Spleen (tissue), 7 donors: ENCODE results near the gene GRK3.
"Not testable (repeated sequence)": the region's sequence is repeated elsewhere in the genome, so short reads cannot be mapped to it uniquely, and the experiment has no call there.

Experiments used
- CTCF ChIP-seq, 11 experiments: fragments of 200-600 bp in 7 of 11; fragments of 450-650 bp in 4 of 11; sonication (generic) in 4 of 11; IDR thresholded peaks in 8 of 11; conservative IDR thresholded peaks in 3 of 11; 1 replicate in 7 of 11; 2 replicates in 4 of 11; pipeline versions ENCODE4 v1.4.0 to v1.8.0; 2016 to 2021; ENCODE audit warnings: antibody characterized with exemption in 11 of 11, inconsistent platforms in 4 of 11, mild to moderate bottlenecking in 1 of 11
- POLR2A ChIP-seq, 3 donors: fragments of 450-650 bp; IDR thresholded peaks; one replicate each; pipeline ENCODE4 v1.5.1; 2017; ENCODE audit warnings: antibody characterized with exemption in 3 of 3, mild to moderate bottlenecking in 1 of 3
- POLR2AphosphoS5 ChIP-seq, 3 donors: sonication (generic); formaldehyde crosslinking; IDR thresholded peaks; one replicate each; pipeline ENCODE4 v1.5.1; 2017; ENCODE audit warnings: antibody characterized with exemption in 3 of 3
- donor health status: DM: no; HTN: no; CAD: no; lungs with moderate emphysema.
- donor health status: DM: no; HTN: no; CAD: no.
- donor health status: DM: no; HTN: no; CAD: no.

- not testable (repeated sequence) for TF ChIP-seq CTCF (IDR thresholded peaks at IDR 0.05 in 8 of 11, conservative IDR thresholded peaks at IDR 0.05 in 3 of 11); POLR2A (IDR thresholded peaks at IDR 0.05); POLR2AphosphoS5 (IDR thresholded peaks at IDR 0.05)
These were observed 50.3 kb downstream of the GRK3 start for GRCh38 chr22:25614791-25615190.
